Measurements from ENCODE around the gene HK1.

DNA sequence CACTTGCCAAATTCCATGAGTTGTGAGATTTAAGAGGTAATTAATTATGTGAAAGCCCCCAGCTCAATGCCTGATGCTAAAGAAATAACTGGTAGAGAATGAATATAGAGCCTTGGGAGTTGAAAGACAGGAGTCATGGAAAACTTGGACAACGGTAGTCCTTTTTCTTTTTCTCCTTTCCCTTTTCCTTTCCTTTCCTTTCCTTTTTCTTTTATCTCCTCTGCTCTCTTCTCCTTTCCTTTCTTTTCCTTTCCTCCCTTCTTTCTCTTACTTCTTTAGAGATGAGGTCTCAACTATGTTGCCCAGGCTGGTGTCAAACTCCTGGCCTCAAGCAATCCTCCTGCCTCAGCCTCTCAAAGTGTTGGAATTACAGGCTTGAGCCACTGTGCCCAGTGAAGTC, 165.1 kb downstream of the HK1 start:
- TF ChIP-seq NFE2 (CRISPR knock-in tag; IDR thresholded peaks at IDR 0.05) (no peak), ZNF788 (CRISPR knock-in tag; IDR thresholded peaks at IDR 0.05; ENCODE audit: borderline replicate concordance) (no peak), SNRNP70 (IDR thresholded peaks at IDR 0.05; ENCODE audit: low read depth, low read length) (no peak), ZNF704 (CRISPR knock-in tag; IDR thresholded peaks at IDR 0.05; ENCODE audit: borderline replicate concordance) (no peak), TBL1XR1 (IDR thresholded peaks at IDR 0.05; ENCODE audit: borderline replicate concordance, low read length, partially characterized antibody) (no peak), CHCHD3 (CRISPR knock-in tag; IDR thresholded peaks at IDR 0.05) (no peak), MAX (IDR thresholded peaks at IDR 0.05) (no peak), CENPX (CRISPR knock-in tag; IDR thresholded peaks at IDR 0.05) (no peak), HDAC1 (CRISPR knock-in tag; IDR thresholded peaks at IDR 0.05) (no peak), KAT8 (CRISPR knock-in tag; IDR thresholded peaks at IDR 0.05) (no peak)
- TF ChIP-seq, protein P1, sequence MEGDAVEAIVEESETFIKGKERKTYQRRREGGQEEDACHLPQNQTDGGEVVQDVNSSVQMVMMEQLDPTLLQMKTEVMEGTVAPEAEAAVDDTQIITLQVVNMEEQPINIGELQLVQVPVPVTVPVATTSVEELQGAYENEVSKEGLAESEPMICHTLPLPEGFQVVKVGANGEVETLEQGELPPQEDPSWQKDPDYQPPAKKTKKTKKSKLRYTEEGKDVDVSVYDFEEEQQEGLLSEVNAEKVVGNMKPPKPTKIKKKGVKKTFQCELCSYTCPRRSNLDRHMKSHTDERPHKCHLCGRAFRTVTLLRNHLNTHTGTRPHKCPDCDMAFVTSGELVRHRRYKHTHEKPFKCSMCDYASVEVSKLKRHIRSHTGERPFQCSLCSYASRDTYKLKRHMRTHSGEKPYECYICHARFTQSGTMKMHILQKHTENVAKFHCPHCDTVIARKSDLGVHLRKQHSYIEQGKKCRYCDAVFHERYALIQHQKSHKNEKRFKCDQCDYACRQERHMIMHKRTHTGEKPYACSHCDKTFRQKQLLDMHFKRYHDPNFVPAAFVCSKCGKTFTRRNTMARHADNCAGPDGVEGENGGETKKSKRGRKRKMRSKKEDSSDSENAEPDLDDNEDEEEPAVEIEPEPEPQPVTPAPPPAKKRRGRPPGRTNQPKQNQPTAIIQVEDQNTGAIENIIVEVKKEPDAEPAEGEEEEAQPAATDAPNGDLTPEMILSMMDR (CRISPR knock-in tag; IDR thresholded peaks at IDR 0.05) = no peak
- TF ChIP-seq, protein P2, sequence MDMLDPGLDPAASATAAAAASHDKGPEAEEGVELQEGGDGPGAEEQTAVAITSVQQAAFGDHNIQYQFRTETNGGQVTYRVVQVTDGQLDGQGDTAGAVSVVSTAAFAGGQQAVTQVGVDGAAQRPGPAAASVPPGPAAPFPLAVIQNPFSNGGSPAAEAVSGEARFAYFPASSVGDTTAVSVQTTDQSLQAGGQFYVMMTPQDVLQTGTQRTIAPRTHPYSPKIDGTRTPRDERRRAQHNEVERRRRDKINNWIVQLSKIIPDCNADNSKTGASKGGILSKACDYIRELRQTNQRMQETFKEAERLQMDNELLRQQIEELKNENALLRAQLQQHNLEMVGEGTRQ (IDR thresholded peaks at IDR 0.05; ENCODE audit: low read depth, low read length) = no peak
- TF ChIP-seq, protein P2 (CRISPR knock-in tag; IDR thresholded peaks at IDR 0.05; ENCODE audit: borderline replicate concordance) = no peak

All from HepG2 (cell line).